ENCODE measurements around the gene UBE3C.

Gene UBE3C

GRCh38 chr7:157267956-157268355 lies 129.2 kb downstream of the UBE3C start:
- no peak for TF ChIP-seq CTCF (conservative IDR thresholded peaks at IDR 0.05; ENCODE audit: control insufficient read depth, insufficient read depth, low read depth, low read length)
- no peak for DNase-seq (ENCODE audit: low read depth)
- no peak overlapping the region for H3K4me3 ChIP-seq (ENCODE audit: control insufficient read depth, low read depth, low read length)

DNA sequence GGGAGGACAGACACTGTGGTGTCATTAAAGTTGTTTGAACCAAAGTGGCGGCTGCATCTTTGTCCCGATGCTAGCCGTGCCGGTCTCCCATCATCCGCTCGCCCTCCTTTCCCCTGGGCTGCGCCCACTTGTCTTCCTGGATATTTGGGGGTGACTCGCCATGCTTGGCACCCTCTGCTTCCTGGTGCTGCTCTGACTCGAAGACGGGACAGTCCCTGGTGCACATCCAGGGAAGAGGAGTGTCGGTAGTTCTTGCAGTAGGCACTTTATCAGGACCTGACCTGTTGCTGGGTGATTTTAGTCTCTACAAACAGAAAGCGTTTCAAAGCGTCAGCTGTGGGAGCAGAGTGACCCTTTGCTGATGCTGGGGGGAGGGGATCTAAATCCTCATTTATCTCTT lies 129.8 kb downstream of the UBE3C start:
- H3K4me3 ChIP-seq (ENCODE audit: control insufficient read depth, low read depth, low read length) = no peak overlapping the region
- TF ChIP-seq CTCF (conservative IDR thresholded peaks at IDR 0.05; ENCODE audit: control insufficient read depth, insufficient read depth, low read depth, low read length) = no peak
- DNase-seq (ENCODE audit: low read depth) = peak; percentile 28

DNA sequence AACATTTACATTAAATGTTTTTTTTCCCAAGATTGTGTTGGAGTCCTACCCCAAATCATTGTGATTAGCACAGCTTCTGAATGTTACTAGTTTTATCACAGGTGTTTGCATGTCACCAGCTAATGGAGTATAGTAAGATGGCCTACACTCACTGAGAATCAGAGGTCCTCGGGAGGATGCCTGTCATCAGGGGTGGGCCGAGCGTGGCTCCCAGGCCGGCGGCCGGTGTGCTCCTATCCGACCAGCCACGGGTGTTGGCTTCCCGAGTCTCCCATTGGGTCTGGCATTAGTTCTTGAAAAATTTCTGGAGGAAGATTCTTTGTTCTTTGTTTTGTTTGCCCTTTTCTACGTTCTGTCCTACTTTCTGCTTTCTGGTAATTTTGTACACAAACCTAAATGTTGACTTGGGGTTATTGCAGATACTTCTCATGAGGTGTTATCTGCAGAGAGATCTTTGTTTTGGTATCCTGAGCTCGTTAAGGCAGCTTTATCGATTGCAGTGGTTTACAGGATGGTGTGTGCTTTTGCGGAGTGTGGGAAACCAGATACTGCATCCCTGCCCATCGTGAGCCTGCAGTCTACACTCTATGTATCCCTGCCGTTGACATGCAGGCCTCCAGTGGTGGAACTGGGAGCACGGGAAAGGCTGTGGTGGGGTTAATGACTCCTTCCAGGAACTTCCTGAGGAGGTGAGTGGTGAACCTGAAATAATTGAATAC lies 130.8 kb downstream of the UBE3C start:
- TF ChIP-seq CTCF (conservative IDR thresholded peaks at IDR 0.05; ENCODE audit: control insufficient read depth, insufficient read depth, low read depth, low read length) = no peak
- no peak for DNase-seq (ENCODE audit: low read depth)
- no peak overlapping the region for H3K4me3 ChIP-seq (ENCODE audit: control insufficient read depth, low read depth, low read length)

- TF ChIP-seq CTCF (conservative IDR thresholded peaks at IDR 0.05; ENCODE audit: control insufficient read depth, insufficient read depth, low read depth, low read length) = no peak
- no peak for DNase-seq (ENCODE audit: low read depth)
Observed at GRCh38 chr7:157270060-157270444, 131.3 kb downstream of the UBE3C start.

DNA sequence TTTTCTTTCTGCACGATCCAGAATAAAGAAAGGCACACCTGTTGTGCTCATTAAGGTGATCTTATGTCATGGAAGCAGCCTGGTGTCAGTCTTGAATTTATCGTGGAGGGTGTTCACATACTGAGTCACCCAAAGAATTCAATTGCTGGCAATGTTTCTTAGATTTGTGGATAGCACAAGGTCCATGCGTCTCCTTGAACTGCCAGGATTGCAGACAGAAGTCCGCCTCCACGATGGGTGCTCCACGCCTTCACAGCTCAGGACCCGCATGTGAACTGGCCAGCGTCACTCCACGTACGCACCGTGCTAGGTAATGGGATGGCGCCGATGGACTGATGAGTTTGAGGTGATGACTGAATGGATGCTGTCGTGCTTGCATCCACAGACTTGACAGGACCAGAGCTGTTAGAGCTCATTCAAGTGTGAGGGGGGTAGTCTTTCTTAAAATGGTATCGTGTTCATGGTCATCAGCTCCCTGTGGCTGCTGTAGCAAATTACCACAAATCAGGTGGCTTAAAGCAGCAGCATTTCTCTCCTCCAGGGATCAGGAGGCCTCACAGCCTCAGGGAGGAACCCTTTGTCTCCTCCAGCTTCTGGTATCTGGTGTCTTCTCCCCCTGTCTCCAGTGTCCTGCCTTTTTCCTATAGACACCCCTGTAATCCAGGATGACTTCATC lies 132.7 kb downstream of the UBE3C start:
- DNase-seq (ENCODE audit: low read depth) = peak; percentile 64
- TF ChIP-seq CTCF (conservative IDR thresholded peaks at IDR 0.05; ENCODE audit: control insufficient read depth, insufficient read depth, low read depth, low read length) = no peak
- no peak overlapping the region for H3K4me3 ChIP-seq (ENCODE audit: control insufficient read depth, low read depth, low read length)

More at GRCh38 chr7:157270060-157270444, 131.3 kb downstream of the UBE3C start:
- H3K4me3 ChIP-seq (ENCODE audit: control insufficient read depth, low read depth, low read length) = no peak overlapping the region

GRCh38 chr7:157271991-157272324 lies 133.2 kb downstream of the UBE3C start:
- no peak overlapping the region for H3K4me3 ChIP-seq (ENCODE audit: control insufficient read depth, low read depth, low read length)
- TF ChIP-seq CTCF (conservative IDR thresholded peaks at IDR 0.05; ENCODE audit: control insufficient read depth, insufficient read depth, low read depth, low read length) = no peak
- peak; percentile 100 for DNase-seq (ENCODE audit: low read depth)
